ENCODE measurements around the gene RPUSD1. TPM values are rescaled to one million over a fixed set of nuclear protein-coding genes. Genes with fewer than 3 reads are reported as not detected.
"Not testable (repeated sequence)": the region's sequence is repeated elsewhere in the genome, so short reads cannot be mapped to it uniquely, and the experiment has no call there.

Gene RPUSD1
- total and polyA plus RNA-seq, 11 donors: 7.1 to 25.7 (median 10.9) TPM

DNA sequence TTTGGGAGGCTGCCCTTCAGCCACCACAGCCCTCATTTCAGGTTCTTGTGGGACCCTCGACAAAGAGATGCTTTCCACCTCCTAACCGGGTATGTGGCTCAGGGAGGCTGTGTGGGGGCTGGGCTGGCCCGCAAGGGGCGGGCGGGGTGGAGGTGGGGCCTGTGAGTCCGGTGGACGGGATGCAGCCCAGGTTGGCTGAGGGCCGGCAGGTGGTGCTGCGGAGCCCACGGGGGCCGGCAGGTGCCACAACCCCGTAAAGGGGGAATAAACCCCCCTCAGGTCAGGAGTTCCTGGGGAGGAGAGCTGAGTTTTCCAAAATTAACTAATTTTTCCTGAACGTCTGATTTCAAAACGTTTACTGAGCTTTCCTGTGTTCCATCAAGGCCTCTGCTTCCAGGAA lies 42.4 kb downstream of the RPUSD1 start:
- H3K27me3 ChIP-seq: peaks cover 0 to 27% (median 0%) of the 10 kb centered on the region in 9 donors
- intact Hi-C loops (cut with DNase I): loop anchor here in 1 of 10 donors (5.0 kb wide), 1 partner anchor 33 kb away; no protein-coding TSS in a partner anchor
- no peak for ATAC-seq
- H3K36me3 ChIP-seq: no peaks in the 10 kb centered on the region
- H3K4me3 ChIP-seq: no peak overlapping the region
- no peaks in the 10 kb centered on the region for H3K9me3 ChIP-seq
- 3 to 5% (median 5%) methylated on average over 12 to 14 of the region's 14 CpGs for WGBS, 4 donors
- H3K27ac ChIP-seq: no peak overlapping the region
- no peak for DNase-seq
- peaks cover 0 to 5% (median 4%) of the 10 kb centered on the region in 12 donors for H3K4me1 ChIP-seq
- TF ChIP-seq POLR2A (IDR thresholded peaks at IDR 0.05): no peak
- TF ChIP-seq, protein P1, sequence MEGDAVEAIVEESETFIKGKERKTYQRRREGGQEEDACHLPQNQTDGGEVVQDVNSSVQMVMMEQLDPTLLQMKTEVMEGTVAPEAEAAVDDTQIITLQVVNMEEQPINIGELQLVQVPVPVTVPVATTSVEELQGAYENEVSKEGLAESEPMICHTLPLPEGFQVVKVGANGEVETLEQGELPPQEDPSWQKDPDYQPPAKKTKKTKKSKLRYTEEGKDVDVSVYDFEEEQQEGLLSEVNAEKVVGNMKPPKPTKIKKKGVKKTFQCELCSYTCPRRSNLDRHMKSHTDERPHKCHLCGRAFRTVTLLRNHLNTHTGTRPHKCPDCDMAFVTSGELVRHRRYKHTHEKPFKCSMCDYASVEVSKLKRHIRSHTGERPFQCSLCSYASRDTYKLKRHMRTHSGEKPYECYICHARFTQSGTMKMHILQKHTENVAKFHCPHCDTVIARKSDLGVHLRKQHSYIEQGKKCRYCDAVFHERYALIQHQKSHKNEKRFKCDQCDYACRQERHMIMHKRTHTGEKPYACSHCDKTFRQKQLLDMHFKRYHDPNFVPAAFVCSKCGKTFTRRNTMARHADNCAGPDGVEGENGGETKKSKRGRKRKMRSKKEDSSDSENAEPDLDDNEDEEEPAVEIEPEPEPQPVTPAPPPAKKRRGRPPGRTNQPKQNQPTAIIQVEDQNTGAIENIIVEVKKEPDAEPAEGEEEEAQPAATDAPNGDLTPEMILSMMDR (IDR thresholded peaks at IDR 0.05): peak in 4 of 12 donors; percentile 5 to 30 (median 14)

DNA sequence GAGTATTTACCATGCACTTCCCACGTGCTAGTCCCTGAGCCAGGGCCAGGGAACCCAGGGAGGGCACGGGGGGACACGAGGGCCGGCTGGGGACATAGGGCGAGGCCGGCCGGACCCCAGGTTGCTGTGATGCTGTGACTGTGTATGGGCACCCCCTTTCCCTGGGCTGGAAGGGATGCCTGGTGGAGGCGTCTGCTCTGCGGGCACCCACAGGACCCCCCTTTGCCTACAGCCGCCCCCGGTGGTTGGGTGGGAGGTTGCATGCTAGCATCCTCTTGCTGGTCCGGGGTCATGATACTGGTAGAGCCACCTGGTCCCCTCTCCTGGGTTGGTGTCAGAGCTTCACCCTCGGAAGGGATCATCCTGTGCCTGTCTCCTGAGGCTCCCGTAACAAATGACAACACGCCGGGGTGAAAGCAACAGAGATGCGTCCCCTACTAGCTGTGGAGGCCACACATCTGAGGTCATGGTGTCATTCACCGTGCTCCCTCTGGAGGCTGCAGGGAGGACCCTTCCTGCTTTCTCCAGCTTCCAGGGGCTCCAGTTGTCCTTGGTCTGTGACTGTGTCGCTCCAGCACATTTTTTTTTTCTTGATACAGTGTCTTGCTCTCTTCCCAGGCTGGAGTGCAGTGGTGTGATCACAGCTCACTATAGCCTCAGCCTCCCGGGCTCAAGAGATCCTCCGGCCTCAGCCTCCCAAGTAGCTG lies 44.2 kb downstream of the RPUSD1 start:
- H3K36me3 ChIP-seq: peaks cover 0 to 4% (median 0%) of the 10 kb centered on the region in 9 donors
- intact Hi-C loops (cut with DNase I): no loop called here
- DNase-seq: no peak
- no peak for ATAC-seq
- no peaks in the 10 kb centered on the region for H3K9me3 ChIP-seq
- H3K27ac ChIP-seq: no peak overlapping the region
- H3K4me3 ChIP-seq: no peak overlapping the region
- H3K4me1 ChIP-seq: peaks cover 4 to 18% (median 12%) of the 10 kb centered on the region in 12 donors
- WGBS, 4 donors: 72 to 83% (median 77%) methylated on average over 12 to 21 of the region's 21 CpGs
- TF ChIP-seq POLR2A (IDR thresholded peaks at IDR 0.05): no peak
- TF ChIP-seq, protein P1 (IDR thresholded peaks at IDR 0.05): no peak
- peaks cover 0 to 27% (median 0%) of the 10 kb centered on the region in 9 donors for H3K27me3 ChIP-seq

DNA sequence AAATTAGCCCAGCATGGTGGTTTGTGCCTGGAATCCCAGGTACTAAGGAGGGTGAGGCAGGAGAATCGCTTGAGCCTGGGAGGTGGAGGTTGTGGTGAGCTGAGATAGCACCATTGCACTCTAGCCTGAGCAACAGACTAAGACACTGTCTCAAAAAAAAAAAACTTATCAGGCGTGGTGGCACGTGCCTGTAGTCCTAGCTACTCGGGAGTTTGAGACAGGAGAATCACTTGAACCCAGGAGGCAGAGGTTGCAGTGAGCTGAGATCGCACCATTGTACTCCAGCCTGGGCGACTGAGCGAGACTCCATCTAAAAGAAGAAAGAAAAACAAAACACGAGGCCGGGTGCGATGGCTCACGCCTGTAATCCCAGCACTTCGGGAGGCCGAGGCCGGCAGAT lies 45.3 kb downstream of the RPUSD1 start:
- intact Hi-C loops (cut with DNase I); ATAC-seq; DNase-seq; H3K4me3 ChIP-seq; H3K27ac ChIP-seq; H3K9me3 ChIP-seq: not testable (repeated sequence)
- H3K4me1 ChIP-seq: peaks cover 4 to 18% (median 12%) of the 10 kb centered on the region in 12 donors
- WGBS, 4 donors: 74 to 81% (median 75%) methylated on average over 14 of the region's 14 CpGs
- H3K36me3 ChIP-seq: peaks cover 0 to 11% (median 2%) of the 10 kb centered on the region in 9 donors
- H3K27me3 ChIP-seq: peaks cover 0 to 27% (median 0%) of the 10 kb centered on the region in 9 donors

DNA sequence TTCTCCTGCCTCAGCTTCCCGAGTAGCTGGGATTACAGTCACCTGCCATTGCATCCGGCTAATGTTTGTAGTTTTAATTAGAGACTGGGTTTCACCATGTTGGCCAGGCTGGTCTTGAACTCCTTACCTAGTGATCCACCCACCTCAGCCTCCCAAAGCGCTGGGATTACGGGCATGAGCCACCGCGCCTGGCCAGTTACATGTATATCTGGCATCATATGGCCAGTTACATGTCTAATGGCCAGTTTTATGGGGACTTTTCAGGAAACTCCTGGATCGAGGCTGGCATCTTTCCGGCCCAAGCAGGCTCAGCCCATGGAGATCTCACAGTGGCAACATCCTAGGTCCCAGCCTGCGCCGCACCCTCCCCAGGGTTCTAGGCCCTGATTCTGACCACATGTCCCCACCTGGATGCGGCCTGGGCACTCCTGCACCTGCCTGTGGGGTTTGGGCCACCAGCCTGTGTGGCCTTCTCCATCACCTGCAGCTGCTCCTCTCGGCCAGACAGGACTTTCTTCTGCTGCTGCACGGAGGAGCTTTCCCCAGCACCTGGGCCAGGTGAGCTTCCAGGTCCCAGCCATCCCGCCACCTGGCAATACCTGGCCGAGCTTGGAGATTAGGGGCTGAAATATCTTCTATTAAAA lies 46.1 kb downstream of the RPUSD1 start:
- Histone ChIP-seq H3K4me1 (peaks cover 4 to 18% (median 12%) of the 10 kb centered on the region in 12 donors), H3K36me3 (peaks cover 0 to 19% (median 10%) of the 10 kb centered on the region in 9 donors), H3K4me3 (no peak overlapping the region), H3K9me3 (no peaks in the 10 kb centered on the region), H3K27me3 (peaks cover 0 to 27% (median 0%) of the 10 kb centered on the region in 9 donors), H3K27ac (no peak overlapping the region)
- peak in 2 of 5 donors; percentile 3 to 20 for DNase-seq
- WGBS, 4 donors: 86 to 90% (median 89%) methylated on average over 15 of the region's 15 CpGs
- TF ChIP-seq, protein P1 (IDR thresholded peaks at IDR 0.05): no peak
- TF ChIP-seq POLR2A (IDR thresholded peaks at IDR 0.05): no peak
- no peak for ATAC-seq
- intact Hi-C loops (cut with DNase I): loop anchor here in 4 of 10 donors (1.0 to 2.0 kb wide), 3 partner anchors 28 to 31 kb away; no protein-coding TSS in a partner anchor

Measured in heart left ventricle (tissue), 16 donors.